GM12872 (cell line): ENCODE results near the gene BMP6.

Source experiments
- TF ChIP-seq, protein P1 (sequence below): IDR thresholded peaks from 3 replicates; pipeline ENCODE4 v1.5.1; 2011; ENCODE audit warnings: low read depth, mild to moderate bottlenecking, low read length, moderate library complexity; ENCODE audit not compliant: insufficient read depth

Gene BMP6

DNA sequence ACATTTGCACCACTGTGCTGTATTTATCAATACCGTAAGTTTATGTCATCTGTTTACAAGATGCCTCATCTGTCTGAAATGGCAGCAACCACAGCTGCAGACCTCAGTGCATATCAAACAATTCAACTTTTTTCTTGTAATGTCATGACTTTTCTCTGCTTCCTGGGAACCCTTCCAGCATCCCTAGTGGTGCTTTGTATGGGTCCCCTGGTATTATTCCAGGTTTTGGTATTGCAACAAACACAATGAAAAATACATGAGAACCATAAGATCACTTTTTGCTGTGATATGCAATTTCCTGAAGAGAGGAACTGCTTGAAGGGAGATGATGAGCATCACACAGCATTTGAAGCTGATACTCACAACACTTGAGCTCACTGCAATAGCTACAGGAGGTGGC, 196.7 kb downstream of the BMP6 start:
- TF ChIP-seq, protein P1, sequence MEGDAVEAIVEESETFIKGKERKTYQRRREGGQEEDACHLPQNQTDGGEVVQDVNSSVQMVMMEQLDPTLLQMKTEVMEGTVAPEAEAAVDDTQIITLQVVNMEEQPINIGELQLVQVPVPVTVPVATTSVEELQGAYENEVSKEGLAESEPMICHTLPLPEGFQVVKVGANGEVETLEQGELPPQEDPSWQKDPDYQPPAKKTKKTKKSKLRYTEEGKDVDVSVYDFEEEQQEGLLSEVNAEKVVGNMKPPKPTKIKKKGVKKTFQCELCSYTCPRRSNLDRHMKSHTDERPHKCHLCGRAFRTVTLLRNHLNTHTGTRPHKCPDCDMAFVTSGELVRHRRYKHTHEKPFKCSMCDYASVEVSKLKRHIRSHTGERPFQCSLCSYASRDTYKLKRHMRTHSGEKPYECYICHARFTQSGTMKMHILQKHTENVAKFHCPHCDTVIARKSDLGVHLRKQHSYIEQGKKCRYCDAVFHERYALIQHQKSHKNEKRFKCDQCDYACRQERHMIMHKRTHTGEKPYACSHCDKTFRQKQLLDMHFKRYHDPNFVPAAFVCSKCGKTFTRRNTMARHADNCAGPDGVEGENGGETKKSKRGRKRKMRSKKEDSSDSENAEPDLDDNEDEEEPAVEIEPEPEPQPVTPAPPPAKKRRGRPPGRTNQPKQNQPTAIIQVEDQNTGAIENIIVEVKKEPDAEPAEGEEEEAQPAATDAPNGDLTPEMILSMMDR, result no peak

DNA sequence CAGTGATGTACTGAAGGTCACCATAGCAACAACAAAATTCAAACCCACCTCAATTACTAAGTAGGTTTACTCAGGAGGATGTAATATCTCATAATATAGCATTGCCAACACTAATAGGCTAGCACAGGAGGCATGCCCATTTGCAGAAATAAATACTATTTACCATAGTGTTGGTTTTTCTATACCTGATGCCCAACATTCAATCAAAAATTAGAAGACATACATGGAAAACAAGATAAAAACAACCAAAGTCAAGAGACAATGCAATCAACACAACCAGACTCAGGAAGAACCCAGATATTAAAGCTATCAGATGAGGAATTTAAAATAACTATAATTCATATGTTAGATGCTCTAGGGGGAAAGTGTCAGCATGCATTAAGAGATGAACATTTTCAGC, 199.0 kb downstream of the BMP6 start:
- TF ChIP-seq, protein P1, result no peak
